GM18526 (cell line): ENCODE results near the gene TRAK2.

Experiments
- POLR2A ChIP-seq: IDR thresholded peaks from 3 replicates; pipeline ENCODE4 v1.6.1; 2011; ENCODE audit not compliant: insufficient read length; ENCODE audit errors: extremely low read depth

TRAK2 gene

DNA sequence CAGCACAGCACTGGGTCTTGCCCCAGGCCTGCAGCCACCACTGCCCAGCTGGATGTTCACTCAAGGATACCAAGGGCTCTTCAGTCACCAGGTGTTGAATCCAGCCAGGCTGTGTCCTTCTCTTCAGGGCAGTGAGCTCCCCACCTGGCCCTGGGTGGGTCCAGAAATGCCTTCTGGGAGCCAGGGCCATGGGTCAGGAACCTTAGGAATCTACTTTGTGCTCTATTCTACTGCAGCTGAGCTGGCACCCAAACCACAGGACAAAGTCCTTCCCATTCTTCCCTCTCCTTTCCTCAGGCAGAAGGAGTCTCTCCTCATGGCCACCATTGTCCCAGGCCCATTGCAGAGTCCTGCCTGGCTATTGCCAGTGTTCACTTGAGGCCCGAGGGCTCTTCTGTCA is 13.3 kb upstream of the TRAK2 start:
- no peak for TF ChIP-seq POLR2A

DNA sequence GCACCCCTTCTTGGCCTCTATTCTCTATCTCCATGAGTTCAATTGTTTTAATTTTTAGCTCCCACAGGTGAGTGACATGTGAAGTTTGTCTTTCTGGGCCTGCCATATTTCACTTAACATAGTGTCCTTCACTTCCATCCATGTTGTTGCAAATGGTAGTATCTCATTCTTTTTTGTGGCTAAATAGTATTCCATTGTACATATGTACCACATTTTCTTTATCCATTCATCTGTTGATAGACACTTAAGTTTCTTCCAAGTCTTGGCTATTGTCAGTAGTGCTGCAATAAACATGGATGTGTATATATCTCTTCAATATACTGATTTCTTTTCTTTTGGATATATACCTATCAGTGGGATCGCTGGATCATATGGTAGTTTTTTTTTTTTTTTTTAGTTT is 9.3 kb upstream of the TRAK2 start:
- TF ChIP-seq POLR2A, result no peak

DNA sequence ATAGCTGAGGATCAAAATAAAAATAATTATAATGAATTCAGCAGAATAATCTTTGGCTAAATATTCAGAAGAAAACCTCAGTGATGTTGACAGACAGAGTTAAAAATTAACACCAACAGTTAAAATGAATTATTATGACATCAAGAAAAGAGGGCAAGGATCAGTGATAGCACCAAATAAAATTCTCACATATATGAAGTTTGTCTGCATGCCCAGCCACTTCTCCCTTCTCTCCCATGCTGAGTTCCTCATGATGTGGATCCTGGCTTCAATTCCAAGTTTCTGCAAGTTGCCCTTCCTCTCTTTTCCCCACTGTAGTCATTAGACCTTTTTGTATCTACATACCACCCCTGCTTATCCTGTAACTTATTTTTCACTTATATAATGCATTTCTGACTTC is 7.1 kb upstream of the TRAK2 start:
- no peak for TF ChIP-seq POLR2A

DNA sequence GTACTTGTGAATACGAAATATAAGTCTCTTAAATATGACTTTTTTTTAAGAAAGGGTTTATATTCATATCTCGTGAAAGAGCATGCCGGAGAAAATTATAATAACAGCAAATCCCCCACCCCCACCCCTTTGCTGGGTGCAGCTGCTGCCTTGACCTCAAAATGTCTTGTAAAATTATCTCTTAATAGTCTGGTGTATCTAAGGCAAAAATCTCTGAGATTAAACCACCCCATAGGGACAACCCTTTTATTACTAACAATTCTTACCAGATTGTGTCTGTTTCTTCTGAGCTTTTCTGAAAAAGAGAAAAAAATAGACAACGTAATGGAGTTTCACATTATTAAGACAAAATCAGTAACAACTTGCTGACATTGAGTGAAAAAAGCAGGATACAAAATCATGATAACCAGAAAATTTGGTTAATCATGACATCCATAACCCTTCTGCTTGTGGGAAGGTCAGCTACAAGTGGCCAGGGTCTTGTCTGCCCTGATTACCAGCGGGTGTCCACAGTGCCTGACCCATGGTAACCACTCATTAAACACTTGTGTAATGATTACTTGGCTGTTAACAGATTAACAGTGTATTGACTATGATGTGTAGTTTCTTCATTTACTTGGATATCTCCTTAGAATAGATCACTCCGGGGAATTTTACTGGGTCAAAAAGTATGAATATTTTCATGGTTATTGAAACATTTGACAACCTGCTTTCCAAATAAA is 1.8 kb upstream of the TRAK2 start:
- no peak for TF ChIP-seq POLR2A

DNA sequence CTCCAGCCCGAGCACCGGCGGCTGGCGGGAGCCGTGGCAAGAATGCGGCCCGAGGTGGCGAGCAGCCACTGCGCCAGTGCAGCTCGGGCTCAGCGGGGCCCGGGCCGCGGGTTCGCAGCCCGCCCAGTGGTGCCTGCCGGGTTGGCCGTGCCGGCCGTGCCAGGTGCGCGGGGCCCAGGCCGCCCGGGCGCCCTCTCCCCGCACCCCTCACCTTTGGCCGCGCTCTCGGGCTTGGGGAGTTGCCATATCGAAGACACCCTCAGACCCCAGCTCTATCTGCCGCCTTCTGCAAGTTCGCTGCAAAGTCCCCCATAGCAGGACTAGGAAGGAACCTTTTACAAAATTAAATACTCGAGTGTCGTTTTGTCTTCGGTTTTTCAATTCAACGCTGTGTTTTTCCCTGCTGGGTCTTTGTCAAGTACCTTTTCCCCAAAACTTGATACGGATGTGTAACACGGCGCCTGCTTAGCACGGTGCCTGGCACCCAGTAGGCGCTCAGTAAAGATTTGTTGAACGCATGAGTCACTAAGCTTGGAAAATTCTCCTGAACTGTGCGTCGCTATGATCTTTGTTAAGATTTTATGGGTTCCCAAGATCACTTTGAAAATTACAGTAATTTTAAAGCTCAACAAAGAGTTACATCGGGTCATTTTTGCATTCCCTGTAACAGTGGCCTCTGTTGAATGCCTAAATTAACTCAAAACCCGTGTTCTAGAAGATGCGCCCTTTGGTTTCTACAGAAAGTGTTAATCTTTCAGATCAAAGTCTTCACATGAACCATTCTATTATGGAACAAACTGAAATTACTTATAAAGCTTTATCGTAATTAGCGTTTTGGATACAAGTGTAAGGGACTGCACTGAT is 1.0 kb upstream of the TRAK2 start:
- TF ChIP-seq POLR2A, result no peak

DNA sequence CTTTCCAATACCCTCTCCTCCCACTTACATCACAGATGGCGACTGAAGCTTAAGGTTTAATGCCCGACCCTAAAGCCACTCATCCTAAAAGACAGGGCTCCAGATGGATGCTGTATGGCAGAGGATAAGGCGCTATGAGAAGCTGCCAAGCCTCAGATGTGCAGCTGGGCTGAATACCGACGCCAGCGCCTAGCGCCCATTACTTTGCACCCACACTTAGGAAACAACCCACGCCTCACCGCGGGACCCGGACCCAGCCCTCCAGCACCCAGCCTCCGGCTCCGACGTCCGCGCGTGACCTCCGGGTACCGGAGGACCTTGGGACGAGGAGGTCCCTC is 335 bp downstream of the TRAK2 start:
- TF ChIP-seq POLR2A, result no peak

DNA sequence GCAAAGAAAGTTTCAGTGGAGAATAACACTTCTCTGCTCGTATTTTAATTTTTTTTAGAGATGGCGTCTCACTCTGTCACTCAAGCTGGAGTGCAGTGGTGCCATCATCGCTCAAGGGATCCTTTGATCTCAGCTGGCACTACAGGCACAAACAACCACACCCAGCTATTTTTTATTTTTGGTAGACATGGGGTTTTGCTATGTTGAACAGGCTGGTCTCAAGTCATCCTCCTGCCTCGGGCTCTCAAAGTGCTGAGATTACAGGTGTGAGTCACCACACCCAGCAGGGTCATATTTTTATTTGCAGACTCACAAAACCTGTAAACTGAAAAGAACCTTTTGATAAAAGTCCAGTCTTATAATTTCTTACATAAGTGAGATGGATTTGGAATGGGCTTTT is 2.6 kb downstream of the TRAK2 start:
- TF ChIP-seq POLR2A, result no peak

DNA sequence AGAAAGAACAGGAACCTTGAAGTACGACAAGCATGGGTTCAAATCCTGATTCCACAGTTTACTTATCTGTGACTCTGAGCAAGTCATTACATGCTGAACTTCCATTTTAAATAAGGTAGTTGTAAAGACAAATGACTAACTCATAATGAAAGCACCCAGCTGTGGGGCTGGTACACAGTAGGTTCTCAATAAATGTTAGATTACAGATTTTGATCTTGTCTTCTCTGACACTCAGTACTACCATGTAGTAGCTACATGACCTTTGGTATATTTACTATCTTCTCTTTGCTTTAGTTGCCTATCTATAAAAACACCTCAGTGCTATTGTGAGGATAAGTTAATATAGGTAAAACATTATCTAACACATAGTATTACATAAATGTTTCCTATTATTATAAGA is 3.2 kb downstream of the TRAK2 start:
- no peak for TF ChIP-seq POLR2A

DNA sequence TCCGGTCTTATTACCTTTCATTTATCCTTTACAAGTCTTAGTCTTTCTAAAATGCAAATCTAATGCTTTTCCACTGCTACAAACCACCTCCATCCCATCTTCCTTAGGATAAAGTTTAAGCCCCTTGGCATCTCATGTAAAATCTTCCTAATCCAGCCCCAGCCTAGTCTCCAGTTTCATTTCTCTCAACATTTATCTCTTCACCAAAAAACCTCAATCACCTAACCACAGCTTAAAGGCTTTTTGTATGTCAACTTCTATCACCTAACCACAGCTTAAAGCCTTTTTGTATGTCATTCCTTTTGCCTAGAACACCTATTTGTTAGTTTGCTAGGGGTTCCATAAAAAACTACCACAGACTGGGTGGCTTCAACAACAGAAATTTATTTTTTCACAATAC is 4.2 kb downstream of the TRAK2 start:
- no peak for TF ChIP-seq POLR2A

DNA sequence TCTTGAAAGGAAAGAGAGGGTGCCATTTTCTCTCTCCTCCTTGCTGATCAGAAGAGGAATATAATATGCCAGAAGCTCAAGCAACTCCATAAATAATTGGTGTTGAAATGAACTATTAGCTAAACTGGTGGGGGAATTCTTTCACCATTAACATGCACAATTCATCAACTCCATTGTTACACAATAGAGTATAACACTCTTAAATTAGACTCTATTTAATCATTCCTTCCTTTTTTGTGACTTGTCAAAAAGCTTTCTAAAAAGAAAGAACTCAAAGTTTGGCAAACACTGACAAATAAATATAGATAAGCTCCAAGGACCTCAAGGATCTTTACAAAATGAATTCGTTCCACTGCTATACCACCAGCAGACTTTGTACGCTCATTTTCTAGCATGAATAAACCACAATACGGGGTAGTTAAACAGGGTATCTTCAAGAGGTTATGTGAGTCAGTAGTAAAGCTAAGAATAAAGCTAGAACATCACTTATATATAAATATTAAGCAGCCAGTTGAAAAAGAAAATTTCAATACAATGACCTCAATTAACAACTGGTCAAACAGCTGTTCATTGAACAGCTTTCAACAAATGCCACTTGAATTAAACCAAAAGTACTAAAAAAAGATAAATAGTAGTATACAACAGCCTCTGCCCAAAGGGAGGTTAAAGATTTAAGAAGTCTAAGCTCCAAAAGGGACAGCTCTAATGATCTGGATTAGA is 6.4 kb downstream of the TRAK2 start:
- no peak for TF ChIP-seq POLR2A

DNA sequence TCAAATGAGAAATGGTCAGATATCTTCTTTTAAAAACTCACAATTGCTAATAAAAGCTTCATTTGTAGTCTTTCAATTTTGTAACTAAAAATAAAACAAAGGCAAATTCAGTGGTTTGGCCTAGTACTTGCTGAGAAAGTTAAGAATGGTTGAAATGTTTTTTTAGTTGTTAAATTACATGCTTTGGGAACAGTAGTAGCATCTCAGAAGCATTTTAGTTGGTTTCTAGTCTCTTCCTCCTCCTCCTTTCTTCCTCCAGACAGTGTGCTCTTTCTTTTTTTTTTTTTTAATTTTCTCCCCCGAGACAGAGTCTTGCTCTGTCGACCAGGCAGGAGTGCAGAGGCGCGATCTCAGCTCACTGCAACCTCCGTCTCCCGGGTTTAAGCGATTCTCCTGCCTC is 9.8 kb downstream of the TRAK2 start:
- TF ChIP-seq POLR2A, result no peak

DNA sequence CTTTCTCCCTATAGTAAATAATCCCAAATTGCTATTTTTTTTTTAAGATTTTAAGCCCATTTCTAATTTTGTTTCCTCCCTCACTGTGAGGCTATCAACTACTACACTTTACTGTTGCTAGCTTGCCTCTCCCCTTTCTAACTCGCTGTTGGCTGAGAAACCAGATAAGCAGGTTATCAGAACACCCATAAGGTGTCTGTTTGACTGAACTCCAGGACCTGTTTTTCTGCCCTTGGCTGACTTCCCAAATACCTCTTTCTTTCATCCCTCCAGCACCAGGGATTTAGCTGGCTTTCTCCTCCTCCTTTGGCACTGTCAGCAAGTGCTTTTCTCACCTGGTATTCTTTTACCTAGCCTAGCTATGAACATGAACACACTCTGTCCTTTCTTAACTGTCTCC is 11.1 kb downstream of the TRAK2 start:
- no peak for TF ChIP-seq POLR2A

DNA sequence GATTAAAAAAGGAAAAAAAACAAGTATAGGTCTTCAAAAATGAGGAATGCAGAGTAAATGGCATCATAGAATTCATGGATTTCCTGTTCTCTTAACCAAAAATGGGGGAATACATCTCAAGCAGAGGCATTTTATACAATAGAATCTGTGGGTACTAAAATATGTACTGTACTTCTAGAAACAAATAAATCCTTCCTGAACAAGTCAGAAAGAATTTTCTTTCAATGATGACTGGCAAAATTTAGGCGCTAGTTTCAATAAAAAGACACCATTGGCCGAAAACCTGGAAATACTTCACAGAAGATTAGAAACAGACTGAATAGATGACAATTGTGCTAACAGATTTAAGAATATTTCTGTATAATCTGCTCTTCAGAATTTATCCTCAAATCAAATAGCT is 15.1 kb downstream of the TRAK2 start:
- no peak for TF ChIP-seq POLR2A

DNA sequence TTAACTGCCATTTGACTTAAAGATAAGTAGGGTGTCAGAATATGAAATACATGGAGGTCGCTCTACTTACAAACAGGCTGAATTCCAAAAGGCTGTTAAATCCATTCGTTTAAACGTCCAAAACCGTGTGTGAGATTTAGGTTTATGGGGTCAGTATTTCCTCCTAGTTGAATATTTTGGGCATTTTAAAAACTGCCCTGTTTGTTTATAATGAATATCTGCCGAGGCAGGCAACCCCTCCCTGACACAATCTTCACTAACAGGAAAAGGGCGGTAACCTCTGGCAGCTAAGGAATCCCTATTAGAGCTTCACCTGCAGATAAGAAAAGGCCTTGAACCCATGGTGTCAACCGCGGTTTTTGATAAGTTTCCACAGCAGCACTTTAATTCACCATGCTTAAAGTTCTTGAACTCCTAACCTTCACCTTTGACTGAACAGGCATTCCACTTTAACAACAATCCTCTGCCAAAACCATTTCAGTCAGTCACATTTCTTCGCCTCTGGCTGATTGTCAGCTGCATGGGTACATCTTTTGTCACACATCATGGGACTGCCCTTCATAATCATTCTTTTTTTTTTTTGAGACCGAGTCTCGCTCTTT is 17.8 kb downstream of the TRAK2 start:
- TF ChIP-seq POLR2A, result no peak

DNA sequence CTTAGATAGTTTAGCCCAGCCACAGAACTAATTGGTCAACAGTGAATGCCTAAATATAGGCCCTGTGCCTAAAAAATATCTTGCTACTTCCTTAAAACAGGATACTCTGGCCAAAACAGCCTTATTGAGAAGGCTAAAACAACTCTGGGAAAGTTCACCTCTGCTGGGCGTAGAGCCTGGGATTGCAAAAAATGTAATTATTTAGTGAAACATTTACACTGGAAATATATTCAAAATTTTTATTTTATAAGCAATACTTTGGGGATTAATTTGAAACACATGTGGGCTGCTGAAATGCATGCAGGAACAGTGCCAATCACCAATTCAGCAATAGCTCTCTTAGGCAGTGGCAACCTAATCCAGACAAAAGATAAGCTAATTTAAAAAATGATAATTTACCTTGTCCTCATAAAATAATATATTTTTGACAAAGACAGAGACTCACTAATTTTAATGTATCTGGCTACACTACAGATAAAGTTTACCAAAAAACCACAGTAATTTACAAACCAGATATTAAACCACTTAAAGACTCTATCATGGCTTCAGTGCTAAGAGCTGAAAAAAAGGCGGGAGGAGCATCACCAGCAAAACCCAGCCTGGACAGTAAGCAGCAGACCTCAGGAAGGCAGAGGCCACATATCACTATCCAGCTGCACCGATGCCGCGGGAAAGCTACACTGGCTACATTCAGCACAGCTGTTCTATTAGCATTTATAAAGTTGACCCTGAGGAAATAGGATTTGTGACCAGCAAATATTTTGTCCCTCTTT is 18.5 kb downstream of the TRAK2 start:
- TF ChIP-seq POLR2A, result no peak

DNA sequence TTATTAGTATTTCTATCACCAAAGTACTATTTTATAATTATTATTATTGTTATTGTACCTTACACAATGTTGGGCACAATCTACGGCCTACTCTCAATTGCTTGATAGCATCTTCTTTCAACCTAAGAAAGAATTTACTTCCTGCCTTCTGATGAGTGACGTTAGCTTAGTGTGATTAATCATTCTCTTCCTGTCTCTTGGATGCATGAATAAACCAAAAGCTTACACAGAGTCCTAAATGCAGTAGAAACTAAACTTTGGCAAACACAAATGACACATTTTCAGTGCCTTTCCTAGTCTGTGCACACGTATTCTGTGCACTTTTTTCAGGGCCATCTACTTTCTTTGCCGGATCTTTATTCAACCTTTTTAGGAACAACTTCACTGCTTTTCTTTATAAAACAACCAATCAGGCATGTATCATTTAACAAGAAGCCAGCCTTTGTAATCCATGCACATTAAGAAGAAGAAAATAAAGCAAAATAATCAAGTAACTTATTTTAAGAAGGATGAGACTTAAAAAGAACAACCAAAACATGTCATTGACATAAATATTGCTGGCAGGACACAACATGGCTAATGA is 19.1 kb downstream of the TRAK2 start:
- no peak for TF ChIP-seq POLR2A
